HEK293 (cell line): ENCODE results near the gene MBLAC1.

Experiments used
- CTCF ChIA-PET: fragments of 350-600 bp; formaldehyde crosslinking; extraction: SDS; loops from one replicate; lab custom pipeline; 2021; ENCODE audit warnings: antibody characterized with exemption; lab: Yijun Ruan, JAX
- POLR2A ChIA-PET: fragments of 300-600 bp; formaldehyde crosslinking; extraction: SDS; loops from one replicate; lab custom pipeline; 2020; ENCODE audit warnings: antibody characterized with exemption, inconsistent platforms; lab: Yijun Ruan, JAX
- H3K27ac ChIP-seq: fragments of 200-500 bp; sonication (Bioruptor generic); 2 replicates; pipeline ENCODE4 v1.5.1; 2014; ENCODE audit warnings: low read depth, low read length, control low read depth, inconsistent platforms; ENCODE audit errors: extremely low read depth
- H3K36me3 ChIP-seq, 2 experiments: fragments of 200-500 bp in 1 of 2; sonication (Bioruptor generic) in 1 of 2; 1 replicate in 1 of 2; 2 replicates in 1 of 2; pipeline ENCODE4 v1.5.1; 2014 to 2017; ENCODE audit warnings: inconsistent platforms in 2 of 2, low read length in 2 of 2; ENCODE audit not compliant: control insufficient read depth in 2 of 2, insufficient read depth in 1 of 2
- H3K4me1 ChIP-seq: fragments of 200-500 bp; sonication (Bioruptor generic); 2 replicates; pipeline ENCODE4 v1.5.1; 2014; ENCODE audit warnings: mild to moderate bottlenecking, low read length, inconsistent platforms; ENCODE audit not compliant: control insufficient read depth, insufficient read depth
- H3K4me3 ChIP-seq: 2 replicates; pipeline ENCODE4 v1.5.1; 2011; ENCODE audit warnings: low read depth, mild to moderate bottlenecking, control low read depth, low read length, moderate library complexity
- H3K9me3 ChIP-seq: fragments of 200-500 bp; sonication (Bioruptor generic); 2 replicates; pipeline ENCODE4 v1.5.1; 2014; ENCODE audit warnings: low read depth, low read length, inconsistent platforms; ENCODE audit not compliant: control insufficient read depth, insufficient read depth
- BCL11A ChIP-seq: fragments of 450-650 bp; formaldehyde crosslinking; IDR thresholded peaks from 2 replicates; pipeline ENCODE4 v1.5.1; 2016; ENCODE audit warnings: low read depth, missing biosample characterization, missing genetic modification characterization
- HOXA7 ChIP-seq: sonication (generic); formaldehyde crosslinking; IDR thresholded peaks from 2 replicates; pipeline ENCODE4 v1.8.1; 2022; ENCODE audit warnings: missing genetic modification reagents, borderline replicate concordance
- HOXC10 ChIP-seq: sonication (generic); formaldehyde crosslinking; IDR thresholded peaks from 2 replicates; pipeline ENCODE4 v1.8.1; 2023; ENCODE audit warnings: mild to moderate bottlenecking, missing genetic modification reagents
- KLF17 ChIP-seq: fragments of 450-650 bp; formaldehyde crosslinking; IDR thresholded peaks from 2 replicates; pipeline ENCODE4 v1.5.1; 2016; ENCODE audit warnings: missing biosample characterization, missing genetic modification characterization
- OVOL3 ChIP-seq: fragments of 450-650 bp; formaldehyde crosslinking; IDR thresholded peaks from 2 replicates; pipeline ENCODE4 v1.5.1; 2016; ENCODE audit warnings: missing biosample characterization, missing genetic modification characterization
- PATZ1 ChIP-seq: fragments of 450-650 bp; formaldehyde crosslinking; IDR thresholded peaks from 2 replicates; pipeline ENCODE4 v1.5.1; 2016; ENCODE audit warnings: missing biosample characterization, missing genetic modification characterization
- SCRT2 ChIP-seq: fragments of 450-650 bp; formaldehyde crosslinking; IDR thresholded peaks from 2 replicates; pipeline ENCODE4 v1.5.1; 2016; ENCODE audit warnings: missing biosample characterization, missing genetic modification characterization
- SP2 ChIP-seq: fragments of 450-650 bp; formaldehyde crosslinking; IDR thresholded peaks from 2 replicates; pipeline ENCODE4 v1.5.1; 2016; ENCODE audit warnings: missing biosample characterization, missing genetic modification characterization
- WT1 ChIP-seq: fragments of 450-650 bp; formaldehyde crosslinking; IDR thresholded peaks from 2 replicates; pipeline ENCODE4 v1.5.1; 2016; ENCODE audit warnings: missing biosample characterization, missing genetic modification characterization
- ZFP69B ChIP-seq: fragments of 450-650 bp; formaldehyde crosslinking; IDR thresholded peaks from 2 replicates; pipeline ENCODE4 v1.5.1; 2016; ENCODE audit warnings: missing biosample characterization, missing genetic modification characterization
- ZNF214 ChIP-seq: fragments of 450-650 bp; formaldehyde crosslinking; IDR thresholded peaks from 2 replicates; pipeline ENCODE4 v1.5.1; 2017; ENCODE audit warnings: missing biosample characterization, mild to moderate bottlenecking, missing genetic modification characterization, borderline replicate concordance
- ZNF239 ChIP-seq: fragments of 450-650 bp; formaldehyde crosslinking; IDR thresholded peaks from 2 replicates; pipeline ENCODE4 v1.5.1; 2016; ENCODE audit warnings: missing biosample characterization, missing genetic modification characterization
- ZNF280C ChIP-seq: fragments of 450-650 bp; formaldehyde crosslinking; IDR thresholded peaks from 2 replicates; pipeline ENCODE4 v1.5.1; 2016; ENCODE audit warnings: missing biosample characterization, missing genetic modification characterization
- ZNF324 ChIP-seq: fragments of 450-650 bp; formaldehyde crosslinking; IDR thresholded peaks from 2 replicates; pipeline ENCODE4 v1.5.1; 2016; ENCODE audit warnings: missing biosample characterization, missing genetic modification characterization
- ZNF391 ChIP-seq: fragments of 450-650 bp; formaldehyde crosslinking; IDR thresholded peaks from 2 replicates; pipeline ENCODE4 v1.5.1; 2016; ENCODE audit warnings: low read depth, missing biosample characterization, missing genetic modification characterization, borderline replicate concordance
- ZNF423 ChIP-seq: fragments of 450-650 bp; formaldehyde crosslinking; IDR thresholded peaks from 2 replicates; pipeline ENCODE4 v1.5.1; 2016; ENCODE audit warnings: missing biosample characterization, missing genetic modification characterization
- ZNF433 ChIP-seq: fragments of 450-650 bp; formaldehyde crosslinking; IDR thresholded peaks from 2 replicates; pipeline ENCODE4 v1.5.1; 2016; ENCODE audit warnings: missing biosample characterization, missing genetic modification characterization, low read depth
- ZNF521 ChIP-seq: fragments of 450-650 bp; formaldehyde crosslinking; IDR thresholded peaks from 2 replicates; pipeline ENCODE4 v1.5.1; 2017; ENCODE audit warnings: missing biosample characterization, mild to moderate bottlenecking, missing genetic modification characterization
- ZNF544 ChIP-seq: fragments of 450-650 bp; formaldehyde crosslinking; IDR thresholded peaks from 2 replicates; pipeline ENCODE4 v1.5.0; 2017; ENCODE audit warnings: missing biosample characterization, missing genetic modification characterization
- ZNF600 ChIP-seq: fragments of 450-650 bp; formaldehyde crosslinking; IDR thresholded peaks from 2 replicates; pipeline ENCODE4 v1.5.1; 2016; ENCODE audit warnings: missing biosample characterization, missing genetic modification characterization
- ZNF792 ChIP-seq: fragments of 450-650 bp; formaldehyde crosslinking; IDR thresholded peaks from 2 replicates; pipeline ENCODE4 v1.5.1; 2016; ENCODE audit warnings: missing biosample characterization, missing genetic modification characterization
- ZNF837 ChIP-seq: fragments of 450-650 bp; formaldehyde crosslinking; IDR thresholded peaks from 2 replicates; pipeline ENCODE4 v1.5.1; 2016; ENCODE audit warnings: missing biosample characterization, missing genetic modification characterization
- TF ChIP-seq, protein P1 (sequence below): fragments of 450-650 bp; formaldehyde crosslinking; IDR thresholded peaks from 2 replicates; pipeline ENCODE4 v1.5.1; 2016; ENCODE audit warnings: missing biosample characterization, missing genetic modification characterization
- TF ChIP-seq, protein P2 (sequence below): fragments of 450-650 bp; formaldehyde crosslinking; IDR thresholded peaks from 2 replicates; pipeline ENCODE4 v1.5.1; 2017; ENCODE audit warnings: missing biosample characterization, mild to moderate bottlenecking, missing genetic modification characterization, moderate library complexity

The MBLAC1 gene

GRCh38 chr7:100153708-100154535, 27.2 kb downstream of the MBLAC1 start (continued):
- no peak for TF ChIP-seq HOXA7 (CRISPR knock-in tag)
- peak; percentile 26; the same call in 1 of the 2 replicates for TF ChIP-seq KLF17 (tag by site-specific recombination)
- TF ChIP-seq ZNF837 (tag by site-specific recombination), result no peak
- no peak for TF ChIP-seq ZNF792 (tag by site-specific recombination)
- TF ChIP-seq ZNF214, result no peak
- 0 out of 2 replicates have a peak, but pooled peaks have one; percentile 34 for TF ChIP-seq PATZ1 (tag by site-specific recombination)
- TF ChIP-seq, protein P1, sequence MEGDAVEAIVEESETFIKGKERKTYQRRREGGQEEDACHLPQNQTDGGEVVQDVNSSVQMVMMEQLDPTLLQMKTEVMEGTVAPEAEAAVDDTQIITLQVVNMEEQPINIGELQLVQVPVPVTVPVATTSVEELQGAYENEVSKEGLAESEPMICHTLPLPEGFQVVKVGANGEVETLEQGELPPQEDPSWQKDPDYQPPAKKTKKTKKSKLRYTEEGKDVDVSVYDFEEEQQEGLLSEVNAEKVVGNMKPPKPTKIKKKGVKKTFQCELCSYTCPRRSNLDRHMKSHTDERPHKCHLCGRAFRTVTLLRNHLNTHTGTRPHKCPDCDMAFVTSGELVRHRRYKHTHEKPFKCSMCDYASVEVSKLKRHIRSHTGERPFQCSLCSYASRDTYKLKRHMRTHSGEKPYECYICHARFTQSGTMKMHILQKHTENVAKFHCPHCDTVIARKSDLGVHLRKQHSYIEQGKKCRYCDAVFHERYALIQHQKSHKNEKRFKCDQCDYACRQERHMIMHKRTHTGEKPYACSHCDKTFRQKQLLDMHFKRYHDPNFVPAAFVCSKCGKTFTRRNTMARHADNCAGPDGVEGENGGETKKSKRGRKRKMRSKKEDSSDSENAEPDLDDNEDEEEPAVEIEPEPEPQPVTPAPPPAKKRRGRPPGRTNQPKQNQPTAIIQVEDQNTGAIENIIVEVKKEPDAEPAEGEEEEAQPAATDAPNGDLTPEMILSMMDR, result no peak
- TF ChIP-seq WT1 (tag by site-specific recombination), result peak; percentile 78
- no peak for TF ChIP-seq ZFP69B

DNA sequence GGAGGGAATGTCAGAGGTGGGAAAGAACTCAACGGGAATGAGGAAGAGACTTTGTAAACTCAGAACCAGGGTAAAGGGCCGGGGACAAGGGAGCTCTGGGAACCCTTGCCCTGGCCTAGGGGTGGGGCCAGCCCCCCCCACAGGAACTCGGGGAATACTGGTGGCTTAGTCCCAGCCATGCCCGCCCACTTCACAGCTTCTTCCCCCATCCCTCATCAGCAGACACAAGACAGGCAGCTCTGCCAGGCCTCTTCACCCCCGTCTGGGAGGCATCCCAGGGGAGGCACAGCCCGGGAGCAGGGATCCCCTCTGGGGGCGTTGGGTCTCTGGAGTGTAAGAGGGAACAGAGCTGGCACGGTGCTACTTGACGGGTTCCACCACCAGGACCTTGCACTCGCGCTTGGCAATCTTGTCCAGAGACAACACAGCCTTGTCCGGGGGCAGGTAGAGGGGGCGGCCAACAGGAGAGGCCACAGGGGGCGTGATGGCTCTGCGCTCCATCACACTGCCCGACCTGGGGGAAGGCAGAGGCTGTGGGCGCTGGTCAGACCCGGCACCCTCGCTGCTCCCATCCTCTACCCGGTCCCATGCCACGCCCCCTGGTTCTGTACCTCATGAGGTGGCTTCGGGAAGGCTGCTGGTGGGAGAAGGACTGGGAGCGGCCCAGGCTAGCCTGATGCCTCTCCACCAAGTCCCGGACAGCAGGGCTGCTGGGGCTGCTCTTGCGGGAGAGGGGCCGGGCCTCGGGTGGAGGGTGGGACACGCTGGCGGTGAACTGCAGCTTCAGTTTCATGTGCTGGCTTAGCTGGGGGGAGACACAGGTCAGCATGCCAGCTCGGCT, 28.1 kb downstream of the MBLAC1 start:
- ChIA-PET POLR2A (interaction anchor here (1.2 kb wide), 1 partner anchor 23 kb away, joined by 3 read pairs; the partner anchor contains the start of genes GPC2 and STAG3), CTCF (interaction anchor here (0.6 to 1.1 kb wide), 2 partner anchors 23 to 32 kb away, joined by 3 to 5 read pairs; partner anchors contain the start of genes GPC2 and STAG3)
- Histone ChIP-seq H3K4me1 (peaks cover 6% of the 10 kb centered on the region), H3K4me3 (no peak overlapping the region), H3K9me3 (no peaks in the 10 kb centered on the region), H3K27ac (no peak overlapping the region), H3K36me3 (peaks cover 15 to 56% of the 10 kb centered on the region in 2 experiments; a peak in 2 of 3 replicates)
- TF ChIP-seq, protein P2, sequence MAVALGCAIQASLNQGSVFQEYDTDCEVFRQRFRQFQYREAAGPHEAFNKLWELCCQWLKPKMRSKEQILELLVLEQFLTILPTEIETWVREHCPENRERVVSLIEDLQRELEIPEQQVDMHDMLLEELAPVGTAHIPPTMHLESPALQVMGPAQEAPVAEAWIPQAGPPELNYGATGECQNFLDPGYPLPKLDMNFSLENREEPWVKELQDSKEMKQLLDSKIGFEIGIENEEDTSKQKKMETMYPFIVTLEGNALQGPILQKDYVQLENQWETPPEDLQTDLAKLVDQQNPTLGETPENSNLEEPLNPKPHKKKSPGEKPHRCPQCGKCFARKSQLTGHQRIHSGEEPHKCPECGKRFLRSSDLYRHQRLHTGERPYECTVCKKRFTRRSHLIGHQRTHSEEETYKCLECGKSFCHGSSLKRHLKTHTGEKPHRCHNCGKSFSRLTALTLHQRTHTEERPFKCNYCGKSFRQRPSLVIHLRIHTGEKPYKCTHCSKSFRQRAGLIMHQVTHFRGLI (tag by site-specific recombination), result no peak
- TF ChIP-seq ZNF600 (tag by site-specific recombination) (peak; percentile 76), BCL11A (tag by site-specific recombination) (no peak), ZNF544 (no peak), ZNF239 (no peak), SP2 (tag by site-specific recombination) (peak; percentile 29), ZNF280C (no peak), ZNF391 (tag by site-specific recombination) (no peak), SCRT2 (tag by site-specific recombination) (no peak), ZNF423 (no peak), ZNF433 (tag by site-specific recombination) (no peak), OVOL3 (tag by site-specific recombination) (no peak), ZNF324 (tag by site-specific recombination) (no peak), HOXC10 (CRISPR knock-in tag) (no peak), ZNF521 (no peak)
